BLaER1 (cell line): ENCODE results near the gene STK40.
A peak's percentile ranks its signal among the peaks of the same experiment; 100 is the strongest.

Experiments used
- H3K27ac ChIP-seq: shearing (Covaris generic); formaldehyde crosslinking; 2 replicates; pipeline ENCODE4 v1.8.1; 2022
- H3K27me3 ChIP-seq: shearing (Covaris generic); formaldehyde crosslinking; 2 replicates; pipeline ENCODE4 v1.8.1; 2022
- H3K36me3 ChIP-seq: shearing (Covaris generic); formaldehyde crosslinking; 2 replicates; pipeline ENCODE4 v1.8.1; 2022
- H3K4me1 ChIP-seq: shearing (Covaris generic); formaldehyde crosslinking; 2 replicates; pipeline ENCODE4 v1.8.1; 2022
- H3K4me2 ChIP-seq: shearing (Covaris generic); formaldehyde crosslinking; 2 replicates; pipeline ENCODE4 v1.8.1; 2022
- H3K4me3 ChIP-seq: shearing (Covaris generic); formaldehyde crosslinking; 2 replicates; pipeline ENCODE4 v1.8.1; 2022
- H3K9ac ChIP-seq: shearing (Covaris generic); formaldehyde crosslinking; 2 replicates; pipeline ENCODE4 v1.8.1; 2022
- H3K9me3 ChIP-seq: shearing (Covaris generic); formaldehyde crosslinking; 2 replicates; pipeline ENCODE4 v1.8.1; 2022
- H4K20me1 ChIP-seq: shearing (Covaris generic); formaldehyde crosslinking; 2 replicates; pipeline ENCODE4 v1.8.1; 2022
- Cebpa-rat ChIP-seq: shearing (Covaris generic); IDR thresholded peaks from 2 replicates; pipeline ENCODE4 v1.8.1; 2022

The STK40 gene

DNA sequence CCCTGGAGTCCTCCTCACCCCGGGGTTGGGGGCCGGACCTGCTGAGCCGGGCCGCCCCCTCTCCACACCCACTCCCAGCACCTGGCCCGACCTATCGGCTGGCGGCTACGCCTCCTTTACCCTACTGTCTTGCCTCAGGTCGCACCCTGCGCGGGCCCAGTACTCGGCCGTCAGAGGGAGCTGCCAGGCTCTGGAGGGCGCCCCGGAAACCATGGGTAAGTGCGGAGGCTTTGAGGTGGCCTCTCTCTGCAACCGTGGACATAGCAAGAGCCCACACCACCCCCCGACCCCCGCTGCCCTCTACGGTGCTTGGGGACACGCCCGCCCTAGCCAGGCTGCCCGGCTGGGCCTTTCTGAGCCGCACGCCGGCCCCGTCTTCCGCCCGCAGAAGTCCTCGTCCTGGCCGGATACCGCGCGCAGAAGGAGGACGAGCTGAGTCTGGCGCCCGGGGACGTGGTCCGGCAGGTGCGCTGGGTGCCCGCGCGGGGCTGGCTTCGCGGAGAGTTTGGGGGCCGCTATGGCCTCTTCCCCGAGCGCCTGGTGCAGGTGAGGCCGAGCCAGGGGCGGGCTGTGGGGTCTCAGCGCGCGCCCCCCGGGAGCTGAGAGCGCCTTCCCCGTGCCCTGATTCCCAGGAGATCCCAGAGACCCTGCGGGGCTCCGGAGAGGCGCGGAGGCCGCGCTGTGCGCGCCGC, 79.4 kb downstream of the STK40 start, which contains the start of gene SH3D21:
Gene SH3D21 (plus strand): TSS at position 159 of the 692 bp plus-strand sequence. CDS start 53 bp downstream, at position 212.
- TF ChIP-seq Cebpa-rat, result no peak
- Histone ChIP-seq H3K4me3 (peak within 1 kb of the TSS; percentile 79), H3K36me3 (peaks cover 36% of the 10 kb centered on the region), H3K27ac (peak within 1 kb of the TSS; percentile 59; the same call in 1 of the 2 replicates), H3K4me2 (peak within 1 kb of the TSS; percentile 96), H3K9ac (peak within 1 kb of the TSS; percentile 76), H3K4me1 (peaks cover 31% of the 10 kb centered on the region), H4K20me1 (peaks cover 42% of the 10 kb centered on the region), H3K27me3 (no peaks in the 10 kb centered on the region), H3K9me3 (no peaks in the 10 kb centered on the region)

DNA sequence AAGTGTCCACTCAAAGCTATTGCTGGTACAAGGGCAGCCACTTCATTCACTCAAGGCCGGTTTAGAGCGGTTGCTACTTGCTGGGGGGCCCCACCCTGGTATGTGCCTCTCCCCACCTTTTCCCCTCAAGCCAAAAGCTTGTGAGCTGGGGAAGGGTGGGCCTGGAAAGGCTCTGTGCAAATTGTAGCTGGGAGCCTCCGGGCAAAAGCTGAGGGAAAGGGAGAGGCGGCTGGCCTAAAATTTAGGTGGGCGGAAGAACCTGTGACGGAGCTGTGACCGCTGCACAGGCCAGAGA, 79.9 kb downstream of the STK40 start:
- H3K27ac ChIP-seq, result no peak overlapping the region
- H3K9ac ChIP-seq, result no peak overlapping the region
- peak overlapping the region; percentile 79 for H3K4me3 ChIP-seq

DNA sequence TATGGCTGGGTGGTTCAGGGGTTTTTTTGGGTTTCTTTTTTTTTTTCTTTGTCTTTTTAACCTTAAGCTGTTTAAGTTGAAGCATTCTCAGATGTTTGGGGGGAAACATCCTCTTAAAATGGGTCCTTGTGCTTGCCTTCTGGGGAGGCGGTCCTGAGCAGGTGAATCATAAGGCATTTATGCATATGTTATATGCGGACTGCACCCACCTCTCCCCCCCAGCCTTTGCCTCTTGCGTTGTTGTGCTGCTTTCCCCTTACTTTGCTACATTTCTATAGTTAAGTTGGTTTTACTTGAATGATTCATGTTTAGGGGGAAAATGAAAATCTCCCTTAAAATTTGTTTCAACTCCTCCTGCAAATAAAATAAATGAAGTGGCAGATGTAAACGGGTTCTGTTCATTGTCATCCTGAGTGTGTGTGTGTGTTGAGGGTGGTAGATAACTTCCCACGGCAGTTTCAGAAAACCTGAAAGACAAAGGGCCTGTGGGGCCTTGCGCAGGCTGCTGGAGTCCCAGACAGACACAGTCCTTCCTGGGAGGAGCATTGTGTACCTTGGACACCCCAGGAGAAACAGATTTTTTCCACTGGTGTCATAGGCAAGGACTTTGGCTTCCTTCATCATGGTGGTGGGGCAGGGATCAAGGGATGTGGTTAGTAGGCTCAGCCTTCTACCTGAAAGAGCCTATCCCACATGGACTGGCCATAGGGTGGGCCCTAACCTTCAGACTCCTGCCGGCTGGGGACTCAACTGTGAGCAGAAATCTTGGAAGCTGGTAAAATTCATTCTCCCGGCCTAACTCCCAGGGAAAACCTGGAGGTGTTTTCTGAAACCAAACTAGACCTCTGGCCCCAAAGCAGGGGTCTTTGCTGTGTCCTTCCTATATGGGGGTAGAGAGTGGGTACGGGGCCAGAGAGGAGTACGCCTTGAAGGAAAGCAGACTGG, 80.5 kb downstream of the STK40 start:
- Histone ChIP-seq H3K27ac (no peak overlapping the region), H3K4me2 (peak overlapping the region; percentile 96; the same call in 1 of the 2 replicates)

More for the DNA sequence above, 79.9 kb downstream of the STK40 start:
- no peak for TF ChIP-seq Cebpa-rat
- no peaks in the 10 kb centered on the region for H3K9me3 ChIP-seq
- H3K4me1 ChIP-seq, result peaks cover 31% of the 10 kb centered on the region
- H3K4me2 ChIP-seq, result peak overlapping the region; percentile 96
- H3K36me3 ChIP-seq, result peaks cover 41% of the 10 kb centered on the region
- H3K27me3 ChIP-seq, result no peaks in the 10 kb centered on the region
- peaks cover 45% of the 10 kb centered on the region for H4K20me1 ChIP-seq

DNA sequence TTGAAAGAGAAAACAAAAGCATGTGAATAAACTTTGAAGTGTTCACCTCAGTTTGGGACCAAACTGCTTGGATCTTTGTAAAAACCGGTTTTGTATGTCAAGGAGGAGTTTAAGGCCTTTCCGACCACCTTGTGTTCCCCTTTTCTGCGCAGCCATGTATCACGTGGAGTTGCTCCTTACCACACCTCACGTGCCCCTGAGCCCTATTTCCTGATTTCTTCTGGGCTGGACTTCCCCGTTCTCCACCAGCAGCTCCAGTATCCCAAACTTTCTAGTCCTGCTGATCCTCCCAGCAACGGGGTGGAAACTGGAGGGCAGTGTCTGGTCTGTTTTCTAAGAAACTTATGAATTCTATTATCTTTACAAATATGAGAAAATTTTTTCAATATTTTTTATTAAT, 81.2 kb downstream of the STK40 start:
- Histone ChIP-seq H3K4me3 (no peak overlapping the region), H3K9ac (no peak overlapping the region), H3K4me1 (peaks cover 31% of the 10 kb centered on the region), H3K36me3 (peaks cover 54% of the 10 kb centered on the region), H3K9me3 (no peaks in the 10 kb centered on the region), H4K20me1 (peaks cover 55% of the 10 kb centered on the region), H3K27ac (no peak overlapping the region), H3K27me3 (no peaks in the 10 kb centered on the region), H3K4me2 (no peak overlapping the region)
- no peak for TF ChIP-seq Cebpa-rat

More for the DNA sequence above, 80.5 kb downstream of the STK40 start:
- Histone ChIP-seq H3K36me3 (peaks cover 47% of the 10 kb centered on the region), H3K9me3 (no peaks in the 10 kb centered on the region), H4K20me1 (peaks cover 51% of the 10 kb centered on the region), H3K4me1 (peaks cover 31% of the 10 kb centered on the region), H3K9ac (no peak overlapping the region), H3K4me3 (no peak overlapping the region), H3K27me3 (no peaks in the 10 kb centered on the region)
- TF ChIP-seq Cebpa-rat, result no peak

DNA sequence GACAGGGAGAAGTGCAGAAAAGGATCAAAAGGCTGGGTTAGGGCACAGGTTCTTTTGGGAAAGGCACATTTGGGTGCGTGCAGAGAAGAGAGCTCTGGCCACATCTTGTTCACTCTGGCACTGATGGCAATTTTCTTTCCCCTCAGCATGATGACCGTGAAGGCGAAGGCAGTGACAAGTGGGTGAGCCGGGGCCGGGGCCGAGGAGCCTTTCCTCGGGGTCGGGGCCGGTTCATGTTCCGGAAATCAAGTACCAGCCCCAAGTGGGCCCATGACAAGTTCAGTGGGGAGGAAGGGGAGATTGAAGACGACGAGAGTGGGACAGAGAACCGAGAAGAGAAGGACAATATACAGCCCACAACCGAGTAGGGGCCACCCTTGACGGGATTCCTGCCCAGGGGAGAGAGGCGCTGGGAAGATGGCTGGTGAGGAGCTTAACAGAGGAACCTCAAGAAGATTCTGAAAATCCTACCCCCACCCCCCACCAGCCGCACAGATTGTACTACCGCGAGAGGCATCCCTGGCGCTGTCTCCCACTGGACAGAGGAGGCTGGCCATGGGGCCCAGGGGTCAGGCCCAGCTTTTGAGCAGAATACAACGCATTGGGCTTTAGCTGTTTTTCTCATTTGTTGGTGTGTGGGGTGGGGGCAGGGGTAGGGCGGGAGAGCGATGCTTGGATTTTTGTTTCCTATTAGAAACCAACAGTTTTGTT, 81.9 kb downstream of the STK40 start:
- H3K27ac ChIP-seq, result no peak overlapping the region
- no peak for TF ChIP-seq Cebpa-rat
- no peaks in the 10 kb centered on the region for H3K27me3 ChIP-seq
- peaks cover 57% of the 10 kb centered on the region for H4K20me1 ChIP-seq
- H3K36me3 ChIP-seq, result peaks cover 61% of the 10 kb centered on the region
- H3K9me3 ChIP-seq, result no peaks in the 10 kb centered on the region
- no peak overlapping the region for H3K4me2 ChIP-seq
- no peak overlapping the region for H3K4me3 ChIP-seq
- peaks cover 31% of the 10 kb centered on the region for H3K4me1 ChIP-seq
- no peak overlapping the region for H3K9ac ChIP-seq

DNA sequence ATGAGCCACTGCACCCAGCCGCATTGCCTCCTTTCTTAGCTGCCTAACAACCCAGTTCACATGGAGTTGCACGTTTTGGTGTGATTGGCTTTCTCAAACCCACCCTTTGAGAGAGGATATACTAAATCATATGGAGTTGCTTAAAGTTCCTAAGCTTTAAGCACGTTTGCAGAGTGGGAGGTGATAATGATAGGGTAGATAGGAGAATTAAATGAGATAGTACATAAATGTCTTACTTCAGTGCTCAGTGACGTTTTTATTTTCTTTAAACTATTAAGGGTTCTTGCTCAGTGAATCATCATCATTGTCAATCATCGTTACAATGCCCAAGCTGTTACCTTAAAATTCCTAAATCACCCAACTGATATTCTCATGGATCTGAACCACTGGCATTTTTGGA, 82.5 kb downstream of the STK40 start:
- peaks cover 63% of the 10 kb centered on the region for H4K20me1 ChIP-seq
- peaks cover 25% of the 10 kb centered on the region for H3K4me1 ChIP-seq
- H3K4me3 ChIP-seq, result no peak overlapping the region
- no peak overlapping the region for H3K27ac ChIP-seq
- H3K36me3 ChIP-seq, result peaks cover 67% of the 10 kb centered on the region
- H3K9me3 ChIP-seq, result no peaks in the 10 kb centered on the region
- H3K9ac ChIP-seq, result no peak overlapping the region
- no peak overlapping the region for H3K4me2 ChIP-seq
- TF ChIP-seq Cebpa-rat, result no peak
- H3K27me3 ChIP-seq, result no peaks in the 10 kb centered on the region

DNA sequence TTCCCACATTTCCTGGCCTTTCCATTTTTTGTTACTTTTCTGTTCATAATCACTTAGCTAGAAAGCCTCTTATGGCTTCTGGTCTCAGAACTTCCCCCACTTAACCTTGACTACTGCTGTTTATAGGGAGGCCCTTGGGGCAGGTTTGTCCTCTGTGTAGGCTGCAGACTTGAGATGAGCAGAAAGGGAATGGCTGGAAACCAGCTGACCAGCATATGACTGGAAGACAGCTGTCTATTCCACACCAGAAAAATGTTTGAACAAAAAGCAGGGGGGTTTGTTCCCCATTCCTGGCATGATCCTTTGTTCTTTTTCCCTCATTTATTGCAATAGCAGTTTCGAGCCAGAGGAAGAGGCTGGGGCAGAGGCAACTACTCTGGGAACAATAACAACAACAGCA, 84.5 kb downstream of the STK40 start:
- no peak for TF ChIP-seq Cebpa-rat
- Histone ChIP-seq H3K4me1 (peaks cover 11% of the 10 kb centered on the region), H4K20me1 (peaks cover 63% of the 10 kb centered on the region), H3K9me3 (no peaks in the 10 kb centered on the region), H3K27ac (no peak overlapping the region), H3K36me3 (peaks cover 87% of the 10 kb centered on the region), H3K4me3 (no peak overlapping the region), H3K27me3 (no peaks in the 10 kb centered on the region), H3K4me2 (no peak overlapping the region), H3K9ac (no peak overlapping the region)

DNA sequence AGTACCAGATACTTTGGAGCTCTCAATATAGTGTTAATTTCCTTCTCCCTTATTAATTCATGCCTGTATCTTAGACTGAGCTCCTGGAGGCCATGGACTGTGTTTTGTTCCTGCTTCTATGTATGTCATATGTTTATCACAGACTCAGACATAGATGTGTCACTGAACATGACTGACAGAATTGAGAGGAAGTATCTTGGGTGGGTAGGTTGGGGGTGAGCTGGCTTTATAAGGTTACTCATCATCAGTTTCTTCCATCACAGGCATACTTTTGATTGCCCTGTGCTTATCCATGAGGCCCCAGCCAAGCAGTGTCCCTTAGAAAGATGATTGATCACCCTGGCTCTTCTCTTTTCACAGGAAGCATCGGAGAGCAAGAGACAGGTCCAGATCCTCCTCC, 85.2 kb downstream of the STK40 start:
- TF ChIP-seq Cebpa-rat, result no peak
- H3K9ac ChIP-seq, result no peak overlapping the region
- no peak overlapping the region for H3K4me3 ChIP-seq
- peaks cover 4% of the 10 kb centered on the region; the same call in 1 of the 2 replicates for H3K4me1 ChIP-seq
- H3K27me3 ChIP-seq, result no peaks in the 10 kb centered on the region
- H3K36me3 ChIP-seq, result peaks cover 92% of the 10 kb centered on the region
- no peak overlapping the region for H3K27ac ChIP-seq
- H3K9me3 ChIP-seq, result no peaks in the 10 kb centered on the region
- H4K20me1 ChIP-seq, result peaks cover 63% of the 10 kb centered on the region
- no peak overlapping the region for H3K4me2 ChIP-seq

DNA sequence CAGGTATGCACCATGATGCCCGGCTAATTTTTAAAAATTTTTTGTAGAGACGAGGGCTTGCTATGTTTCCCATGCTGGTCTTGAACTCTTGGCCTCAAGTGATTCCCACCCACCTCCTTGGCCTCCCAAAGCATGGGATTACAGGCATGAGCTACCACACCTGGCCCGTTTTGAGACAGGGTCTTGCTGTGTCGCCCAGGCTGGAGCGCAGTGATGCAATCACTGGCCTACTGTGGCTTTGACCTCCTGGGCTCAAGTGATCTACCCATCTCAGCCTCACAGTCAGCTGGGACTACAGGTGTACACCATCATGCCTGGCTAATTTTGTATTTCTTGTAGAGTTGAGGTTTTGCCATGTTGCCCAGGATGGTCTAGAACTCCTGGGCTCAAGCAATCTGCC, 87.1 kb downstream of the STK40 start:
- no peaks in the 10 kb centered on the region for H3K4me1 ChIP-seq
- H3K27ac ChIP-seq, result no peak overlapping the region
- H3K4me2 ChIP-seq, result no peak overlapping the region
- H4K20me1 ChIP-seq, result peaks cover 52% of the 10 kb centered on the region
- no peak for TF ChIP-seq Cebpa-rat
- H3K27me3 ChIP-seq, result no peaks in the 10 kb centered on the region
- no peaks in the 10 kb centered on the region for H3K9me3 ChIP-seq
- H3K36me3 ChIP-seq, result peaks cover 100% of the 10 kb centered on the region
- H3K4me3 ChIP-seq, result no peak overlapping the region
- H3K9ac ChIP-seq, result no peak overlapping the region
